ENCODE measurements around the gene APEH. TPM values are rescaled to one million over a fixed set of nuclear protein-coding genes. Genes with fewer than 3 reads are reported as not detected.

Gene APEH
- polyA plus RNA-seq, 4 donors: 136 to 159 (median 151) TPM

- DNase-seq (ENCODE audit: low read depth in 4 of 4, low spot score in 2 of 4): peak; percentile 81 to 95 (median 89)
Observed at GRCh38 chr3:49723628-49724551, 49.7 kb downstream of the APEH start, which contains the start of gene GMPPB. TSS of gene GMPPB (minus strand) at chr3:49723951. CDS start at chr3:49723726, 225 bp downstream.

DNA sequence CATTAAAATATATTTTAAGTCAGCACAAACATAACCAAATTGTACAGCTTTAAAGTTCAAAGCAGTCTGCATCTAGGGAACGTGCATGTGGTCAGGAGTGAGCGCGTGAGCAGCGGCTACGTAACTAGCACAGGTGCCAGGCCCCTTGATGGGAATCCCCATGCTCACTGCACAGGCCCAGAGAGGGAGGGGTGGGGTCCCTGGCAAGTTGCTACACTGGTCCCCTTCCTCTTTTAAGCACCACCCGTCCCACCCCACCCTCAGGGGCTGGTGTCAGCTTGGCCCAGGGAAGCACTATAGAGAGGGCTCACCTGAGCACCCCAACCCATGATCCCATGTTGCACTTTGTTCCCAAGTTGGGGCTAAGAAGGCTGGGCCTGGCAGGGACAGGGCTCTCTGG is 50.4 kb downstream of the APEH start:
- DNase-seq (ENCODE audit: low read depth in 4 of 4, low spot score in 2 of 4): no peak

GRCh38 chr3:49725906-49726681 is 51.9 kb downstream of the APEH start:
- DNase-seq (ENCODE audit: low read depth in 4 of 4, low spot score in 2 of 4): no peak

DNA sequence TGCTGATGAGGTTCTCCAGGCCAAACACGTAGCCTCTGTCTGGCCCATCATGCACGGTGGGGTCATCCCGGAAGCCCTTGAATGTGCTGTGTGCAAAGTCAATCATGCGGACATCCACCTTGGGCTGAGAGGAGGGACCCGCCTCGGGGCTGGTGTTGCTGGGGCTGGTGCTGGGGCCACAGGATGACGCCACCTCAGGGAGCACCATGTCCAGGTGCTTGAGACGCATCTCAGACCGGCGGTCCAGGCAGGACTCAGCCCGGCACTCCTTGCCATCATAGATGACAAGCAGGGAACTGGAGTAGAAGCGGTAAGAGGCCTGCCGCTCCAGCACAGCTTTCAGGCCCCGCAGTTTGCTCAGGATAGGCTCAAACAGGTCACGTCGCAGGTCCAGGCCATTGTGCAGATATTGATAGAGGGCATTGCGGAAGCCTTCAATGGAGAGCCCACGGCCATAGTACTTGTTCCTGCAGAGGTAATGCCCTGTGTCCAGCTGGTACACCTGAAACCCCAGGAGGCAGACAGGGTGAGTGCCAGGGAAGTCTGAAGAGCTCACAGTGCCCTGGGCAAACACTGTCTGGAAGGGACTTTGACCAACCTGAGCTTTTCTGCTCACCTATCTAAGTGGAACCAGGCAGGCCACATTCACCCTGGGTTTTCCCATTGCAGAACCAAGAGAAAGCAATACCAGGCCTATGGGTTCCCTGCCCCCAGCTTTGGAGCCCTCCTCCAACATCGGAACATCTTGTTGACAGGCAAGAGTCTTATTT is 53.2 kb downstream of the APEH start:
- DNase-seq (ENCODE audit: low read depth in 4 of 4, low spot score in 2 of 4): no peak

GRCh38 chr3:49727924-49728361 is 53.8 kb downstream of the APEH start:
- DNase-seq (ENCODE audit: low read depth in 4 of 4, low spot score in 2 of 4): no peak

DNA sequence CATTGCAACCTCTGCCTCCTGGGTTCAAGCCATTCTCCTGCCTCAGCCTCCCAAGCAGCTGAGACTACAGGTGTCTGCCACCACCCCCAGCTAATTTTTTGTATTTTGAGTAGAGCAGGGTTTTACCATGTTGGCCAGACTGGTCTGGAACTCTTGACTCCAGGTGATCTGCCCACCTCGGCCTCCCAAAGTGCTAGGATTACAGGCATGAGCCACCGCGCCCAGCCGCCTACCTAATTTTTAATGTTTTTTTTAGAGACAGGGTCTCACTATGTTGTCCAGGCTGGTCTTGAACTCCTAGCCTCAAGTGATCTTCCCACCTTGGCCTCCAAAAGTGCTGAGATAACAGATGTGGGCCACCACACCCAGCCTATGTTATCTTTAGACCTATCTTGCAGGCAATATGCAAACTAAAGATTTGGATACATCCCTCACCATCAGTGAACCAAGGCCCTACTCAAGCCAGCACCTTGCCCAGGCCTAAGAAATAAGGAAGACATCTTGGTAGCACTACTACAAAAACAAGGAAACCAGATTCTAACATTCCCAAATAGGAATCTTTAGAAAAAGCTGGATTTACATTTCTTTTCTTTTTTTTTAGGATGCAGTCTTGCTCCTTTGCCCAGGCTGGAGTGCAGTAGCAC is 55.9 kb downstream of the APEH start:
- no peak for DNase-seq (ENCODE audit: low read depth in 4 of 4, low spot score in 2 of 4)

GRCh38 chr3:49732597-49732996 is 58.4 kb downstream of the APEH start:
- DNase-seq (ENCODE audit: low read depth in 4 of 4, low spot score in 2 of 4): no peak

- DNase-seq (ENCODE audit: low read depth in 4 of 4, low spot score in 2 of 4): no peak
Observed at GRCh38 chr3:49733551-49733950, 59.4 kb downstream of the APEH start.

Other genes starting within 250 kb of the APEH start
- 10 to 100 TPM; 19.7 to 29.0 (median 22.5) TPM for gene NICN1, start 245.0 kb upstream of the APEH start, polyA plus RNA-seq (ENCODE audit: insufficient read length in 4 of 4)
- gene DAG1, start 204.1 kb upstream of the APEH start, polyA plus RNA-seq (ENCODE audit: insufficient read length in 4 of 4): 100 to 1,000 TPM in 3 of 4 donors, 10 to 100 TPM in 1; 98.2 to 125 (median 114) TPM
- 1 to 10 TPM; 1.0 to 2.4 (median 1.4) TPM for gene BSN, start 119.9 kb upstream of the APEH start, polyA plus RNA-seq (ENCODE audit: insufficient read length in 4 of 4)
- 100 to 1,000 TPM; 107 to 397 (median 172) TPM for gene MST1, start 15.1 kb downstream of the APEH start, polyA plus RNA-seq (ENCODE audit: insufficient read length in 4 of 4)
- gene RNF123, start 15.2 kb downstream of the APEH start, polyA plus RNA-seq (ENCODE audit: insufficient read length in 4 of 4): 10 to 100 TPM; 32.1 to 45.3 (median 39.0) TPM
- 1 to 10 TPM; 1.0 to 2.5 (median 2.1) TPM for gene AMIGO3, start 45.3 kb downstream of the APEH start, polyA plus RNA-seq (ENCODE audit: insufficient read length in 4 of 4)
- 10 to 100 TPM; 11.4 to 19.2 (median 18.1) TPM for gene GMPPB, start 49.6 kb downstream of the APEH start, polyA plus RNA-seq (ENCODE audit: insufficient read length in 4 of 4)
- gene IP6K1, start 112.2 kb downstream of the APEH start, polyA plus RNA-seq (ENCODE audit: insufficient read length in 4 of 4): 10 to 100 TPM; 43.3 to 54.8 (median 53.4) TPM
- gene CDHR4, start 125.5 kb downstream of the APEH start, polyA plus RNA-seq (ENCODE audit: insufficient read length in 4 of 4): under 1 TPM in 1 of 4 donors, not detected in 3; 0.16 TPM
- gene INKA1, start 128.9 kb downstream of the APEH start, polyA plus RNA-seq (ENCODE audit: insufficient read length in 4 of 4): 10 to 100 TPM in 3 of 4 donors, 1 to 10 TPM in 1; 8.8 to 18.4 (median 12.7) TPM
- 10 to 100 TPM; 36.0 to 52.0 (median 39.9) TPM for gene UBA7, start 139.6 kb downstream of the APEH start, polyA plus RNA-seq (ENCODE audit: insufficient read length in 4 of 4)
- gene TRAIP, start 182.2 kb downstream of the APEH start, polyA plus RNA-seq (ENCODE audit: insufficient read length in 4 of 4): 10 to 100 TPM in 2 of 4 donors, 1 to 10 TPM in 2; 9.4 to 12.7 (median 11.1) TPM
- under 1 TPM; 0.08 to 0.43 (median 0.17) TPM for gene CAMKV, start 195.6 kb downstream of the APEH start, polyA plus RNA-seq (ENCODE audit: insufficient read length in 4 of 4)
- 1 to 10 TPM; 1.4 to 2.4 (median 2.2) TPM for gene MST1R, start 229.5 kb downstream of the APEH start, polyA plus RNA-seq (ENCODE audit: insufficient read length in 4 of 4)